Tibial nerve (tissue), 4 donors: ENCODE results near the gene DYNLRB1. TPM values are rescaled to one million over a fixed set of nuclear protein-coding genes. Genes with fewer than 3 reads are reported as not detected.

ENCODE experiments used
- DNase-seq, 2 donors: peaks; one replicate each; pipeline ENCODE4 v3.0.0-alpha.2; 2019; ENCODE audit warnings: low spot score in 2 of 2
- H3K27ac ChIP-seq, 4 donors: fragments of 200-600 bp; sonication (generic) in 3 of 4; one replicate each; pipeline ENCODE4 v1.5.1; 2017 to 2019; ENCODE audit warnings: mild to moderate bottlenecking in 1 of 4
- H3K27me3 ChIP-seq, 2 donors: fragments of 200-600 bp; sonication (generic) in 1 of 2; one replicate each; pipeline versions ENCODE4 v1.5.1 to v1.6.0; 2017 to 2019
- H3K36me3 ChIP-seq, 3 donors: fragments of 200-600 bp; sonication (generic); one replicate each; pipeline ENCODE4 v1.5.1; 2018 to 2019
- H3K4me1 ChIP-seq, 4 donors: fragments of 200-600 bp; sonication (generic) in 3 of 4; one replicate each; pipeline ENCODE4 v1.5.1; 2017 to 2019
- H3K4me3 ChIP-seq, 4 donors: fragments of 200-600 bp; sonication (generic) in 3 of 4; one replicate each; pipeline ENCODE4 v1.5.1; 2017 to 2019; ENCODE audit warnings: mild to moderate bottlenecking in 1 of 4, moderate library complexity in 1 of 4
- H3K9me3 ChIP-seq, 4 donors: fragments of 200-600 bp; sonication (generic) in 3 of 4; one replicate each; pipeline ENCODE4 v1.5.1; 2017 to 2019
- EP300 ChIP-seq, 2 donors: sonication (generic); formaldehyde crosslinking; IDR thresholded peaks; one replicate each; pipeline ENCODE4 v1.6.1; 2017; ENCODE audit warnings: antibody characterized with exemption in 2 of 2, mild to moderate bottlenecking in 1 of 2
- POLR2A ChIP-seq, 2 donors: fragments of 450-650 bp; IDR thresholded peaks; one replicate each; pipeline ENCODE4 v1.6.1; 2017; ENCODE audit warnings: antibody characterized with exemption in 2 of 2, mild to moderate bottlenecking in 2 of 2, moderate library complexity in 2 of 2
- WGBS, 2 donors: methylation state at CpG; one replicate each; pipeline ENCODE4 v1.1.5; 2018; 5-methylcytosine and 5-hydroxymethylcytosine counted together
- total RNA-seq, 4 donors: library from RNA; depleted of rRNA; stranded (reverse); fragments of >200 nt; gene quantifications; one replicate each; pipeline ENCODE4 v1.1.0, GENCODE V29; 2016
- TF ChIP-seq, protein P1 (sequence below), 5 experiments: fragments of 200-600 bp in 3 of 5; fragments of 450-650 bp in 2 of 5; sonication (generic) in 3 of 5; IDR thresholded peaks; one replicate each; pipeline ENCODE4 v1.5.1; 2016 to 2019; ENCODE audit warnings: antibody characterized with exemption in 5 of 5, mild to moderate bottlenecking in 3 of 5, moderate library complexity in 2 of 5

DYNLRB1 gene
- total RNA-seq, 4 donors from 2014 or later = 145 to 188 (median 170) TPM

DNA sequence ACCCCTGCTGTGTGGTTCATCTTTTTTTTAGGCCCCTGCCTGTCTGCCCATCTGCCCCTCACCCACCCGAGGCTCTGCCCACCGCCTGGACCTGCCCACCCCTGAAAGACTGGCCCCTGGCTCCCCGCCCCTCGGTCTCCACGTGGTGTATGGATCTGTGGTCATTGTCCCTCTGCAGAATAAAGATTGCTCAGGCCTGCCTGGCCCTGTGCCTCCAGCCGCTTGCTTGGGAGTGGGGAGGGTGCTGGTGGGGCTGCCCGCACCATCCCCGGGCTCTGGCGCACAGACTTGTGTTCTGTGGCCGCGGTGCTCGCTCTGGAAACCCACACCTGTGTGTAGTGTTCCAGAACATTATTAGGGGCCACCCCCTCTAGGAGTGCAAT, 43.9 kb downstream of the DYNLRB1 start:
- peaks cover 0 to 15% (median 0%) of the 10 kb centered on the region in 3 donors for H3K36me3 ChIP-seq
- no peaks in the 10 kb centered on the region for H3K27me3 ChIP-seq
- no peak for DNase-seq
- TF ChIP-seq POLR2A (IDR thresholded peaks at IDR 0.05) = no peak
- TF ChIP-seq EP300 (IDR thresholded peaks at IDR 0.05) = no peak
- TF ChIP-seq, protein P1, sequence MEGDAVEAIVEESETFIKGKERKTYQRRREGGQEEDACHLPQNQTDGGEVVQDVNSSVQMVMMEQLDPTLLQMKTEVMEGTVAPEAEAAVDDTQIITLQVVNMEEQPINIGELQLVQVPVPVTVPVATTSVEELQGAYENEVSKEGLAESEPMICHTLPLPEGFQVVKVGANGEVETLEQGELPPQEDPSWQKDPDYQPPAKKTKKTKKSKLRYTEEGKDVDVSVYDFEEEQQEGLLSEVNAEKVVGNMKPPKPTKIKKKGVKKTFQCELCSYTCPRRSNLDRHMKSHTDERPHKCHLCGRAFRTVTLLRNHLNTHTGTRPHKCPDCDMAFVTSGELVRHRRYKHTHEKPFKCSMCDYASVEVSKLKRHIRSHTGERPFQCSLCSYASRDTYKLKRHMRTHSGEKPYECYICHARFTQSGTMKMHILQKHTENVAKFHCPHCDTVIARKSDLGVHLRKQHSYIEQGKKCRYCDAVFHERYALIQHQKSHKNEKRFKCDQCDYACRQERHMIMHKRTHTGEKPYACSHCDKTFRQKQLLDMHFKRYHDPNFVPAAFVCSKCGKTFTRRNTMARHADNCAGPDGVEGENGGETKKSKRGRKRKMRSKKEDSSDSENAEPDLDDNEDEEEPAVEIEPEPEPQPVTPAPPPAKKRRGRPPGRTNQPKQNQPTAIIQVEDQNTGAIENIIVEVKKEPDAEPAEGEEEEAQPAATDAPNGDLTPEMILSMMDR (IDR thresholded peaks at IDR 0.05) = no peak
- peaks cover 0 to 22% (median 6%) of the 10 kb centered on the region in 4 donors for H3K4me1 ChIP-seq
- peak overlapping the region; percentile 95 to 99 (median 98) for H3K27ac ChIP-seq
- 81 to 83% methylated on average over 12 of the region's 12 CpGs for WGBS, 2 donors
- H3K4me3 ChIP-seq = no peak overlapping the region
- H3K9me3 ChIP-seq = no peaks in the 10 kb centered on the region

DNA sequence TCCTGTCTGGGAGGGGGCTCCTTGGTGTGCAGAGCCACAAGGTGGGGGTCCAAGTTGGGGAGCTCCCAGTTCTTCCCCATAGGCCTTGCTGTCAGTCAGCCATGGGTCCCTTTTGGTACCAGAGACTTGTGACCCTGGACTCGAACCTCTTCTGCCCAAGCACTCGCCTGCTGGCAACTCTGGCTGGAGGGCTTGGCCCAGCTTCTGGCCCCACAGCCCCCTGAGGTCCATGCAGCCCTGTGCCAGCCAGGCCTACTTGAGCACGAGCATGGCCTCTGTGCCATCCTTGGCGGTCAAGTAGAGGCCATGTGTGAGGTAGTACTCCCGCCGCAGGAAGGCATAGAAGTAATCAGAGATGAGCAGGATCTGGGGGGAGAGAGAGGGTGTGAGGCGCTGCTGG, 44.4 kb downstream of the DYNLRB1 start:
- Histone ChIP-seq H3K4me3 (no peak overlapping the region), H3K27me3 (no peaks in the 10 kb centered on the region), H3K9me3 (no peaks in the 10 kb centered on the region), H3K36me3 (peaks cover 0 to 16% (median 0%) of the 10 kb centered on the region in 3 donors), H3K27ac (peak overlapping the region in 3 of 4 donors; percentile 95 to 99 (median 99)), H3K4me1 (peaks cover 0 to 22% (median 6%) of the 10 kb centered on the region in 4 donors)
- DNase-seq = no peak
- TF ChIP-seq, protein P1 (IDR thresholded peaks at IDR 0.05) = no peak
- WGBS, 2 donors = 83 to 86% methylated on average over 2 to 6 of the region's 7 CpGs

DNA sequence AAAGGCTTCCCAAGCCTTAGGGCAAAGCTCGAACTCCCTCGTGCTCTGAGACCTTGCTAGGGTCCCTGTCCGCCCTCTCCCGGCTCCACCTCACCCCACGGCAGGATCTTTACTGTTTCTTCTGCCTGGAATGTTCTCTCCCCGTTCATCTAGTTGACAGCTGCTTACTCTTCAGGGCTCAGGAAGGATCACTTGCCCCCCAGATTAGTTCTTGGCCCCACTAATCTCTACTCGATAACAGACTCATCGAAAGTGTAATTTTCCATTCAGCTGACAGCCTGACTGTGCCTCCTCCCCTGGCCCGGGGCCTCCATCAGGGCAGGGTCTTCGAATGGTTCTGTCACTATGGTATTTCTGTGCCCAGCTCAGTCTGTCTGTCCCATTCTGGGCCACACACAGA, 45.4 kb downstream of the DYNLRB1 start:
- Histone ChIP-seq H3K4me3 (no peak overlapping the region), H3K27ac (peak overlapping the region in 2 of 4 donors; percentile 28 to 99), H3K9me3 (no peaks in the 10 kb centered on the region), H3K4me1 (peaks cover 0 to 22% (median 6%) of the 10 kb centered on the region in 4 donors), H3K36me3 (peaks cover 0 to 23% (median 0%) of the 10 kb centered on the region in 3 donors), H3K27me3 (no peaks in the 10 kb centered on the region)
- WGBS, 2 donors = 83 to 85% methylated on average over 10 of the region's 10 CpGs
- TF ChIP-seq POLR2A (IDR thresholded peaks at IDR 0.05) (no peak), EP300 (IDR thresholded peaks at IDR 0.05) (no peak)
- TF ChIP-seq, protein P1 (IDR thresholded peaks at IDR 0.05) = no peak
- DNase-seq = no peak

DNA sequence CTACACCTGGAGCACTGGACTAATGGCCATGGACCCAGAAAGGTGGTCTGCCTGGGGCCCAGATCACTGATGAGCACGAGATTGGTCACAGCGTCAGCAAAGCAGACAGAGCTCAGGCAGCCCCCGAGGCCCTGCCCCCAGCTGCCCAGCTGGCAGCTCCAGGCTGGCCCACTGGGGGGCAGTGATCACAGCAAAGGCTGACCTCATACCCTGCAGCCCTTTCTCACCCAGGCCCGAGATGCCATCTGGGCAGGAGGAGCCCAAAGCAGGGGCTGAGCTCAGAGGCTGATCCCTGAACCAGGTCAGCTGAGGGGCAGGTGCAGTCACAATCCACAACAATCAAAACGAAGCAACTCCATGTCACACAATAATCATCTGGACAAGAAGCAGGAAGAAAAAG, 46.4 kb downstream of the DYNLRB1 start:
- peaks cover 0 to 20% (median 5%) of the 10 kb centered on the region in 4 donors for H3K4me1 ChIP-seq
- H3K27me3 ChIP-seq = no peaks in the 10 kb centered on the region
- no peak for DNase-seq
- H3K4me3 ChIP-seq = no peak overlapping the region
- peak overlapping the region in 2 of 4 donors; percentile 42 to 99 for H3K27ac ChIP-seq
- 46 to 57% methylated on average over 5 of the region's 5 CpGs for WGBS, 2 donors
- peaks cover 0 to 28% (median 0%) of the 10 kb centered on the region in 3 donors for H3K36me3 ChIP-seq
- TF ChIP-seq EP300 (IDR thresholded peaks at IDR 0.05) = no peak
- TF ChIP-seq, protein P1 (IDR thresholded peaks at IDR 0.05) = peak in 3 of 5 experiments; percentile 10 to 23 (median 15)
- H3K9me3 ChIP-seq = no peaks in the 10 kb centered on the region

DNA sequence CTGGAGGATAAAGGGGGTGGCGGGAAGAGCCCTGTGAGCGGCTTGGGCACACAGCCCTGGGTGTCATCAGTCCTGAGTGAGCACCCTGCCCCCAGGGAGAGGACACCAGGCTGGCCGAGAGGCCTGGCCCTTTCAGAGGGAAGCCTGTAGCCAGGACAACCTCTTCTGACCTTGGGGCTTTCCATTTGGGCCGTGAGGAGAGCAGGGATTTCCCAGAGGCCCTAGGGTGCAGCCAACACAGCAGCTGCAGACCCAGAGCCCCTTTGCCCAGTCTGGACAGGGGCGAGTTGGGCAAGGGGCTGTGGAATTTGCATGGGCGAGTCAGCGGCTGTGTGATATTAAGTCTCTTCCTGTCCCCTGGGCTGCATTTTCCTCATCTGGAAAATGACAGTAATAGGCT, 48.6 kb downstream of the DYNLRB1 start:
- Histone ChIP-seq H3K36me3 (peaks cover 0 to 47% (median 0%) of the 10 kb centered on the region in 3 donors), H3K27me3 (no peaks in the 10 kb centered on the region)
- WGBS, 2 donors = 67 to 70% methylated on average over 7 of the region's 7 CpGs

More for the DNA sequence above, 48.6 kb downstream of the DYNLRB1 start:
- Histone ChIP-seq H3K4me1 (peaks cover 0 to 6% (median under 1%) of the 10 kb centered on the region in 4 donors), H3K27ac (no peak overlapping the region), H3K4me3 (no peak overlapping the region), H3K9me3 (no peaks in the 10 kb centered on the region)
- DNase-seq = no peak
- TF ChIP-seq EP300 (IDR thresholded peaks at IDR 0.05) = no peak
- TF ChIP-seq POLR2A (IDR thresholded peaks at IDR 0.05) = no peak
- TF ChIP-seq, protein P1 (IDR thresholded peaks at IDR 0.05) = no peak
